Fibroblast of villous mesenchyme (primary cell): Measurements from ENCODE around the gene FABP2. TPM values are rescaled to one million over a fixed set of nuclear protein-coding genes. Genes with fewer than 3 reads are reported as not detected.
A peak's percentile ranks its signal among the peaks of the same experiment; 100 is the strongest.
"Not testable (repeated sequence)": the region's sequence is repeated elsewhere in the genome, so short reads cannot be mapped to it uniquely, and the experiment has no call there.

Source experiments
- DNase-seq: peaks from one replicate; pipeline ENCODE4 v3.0.0-alpha.2; 2010; ENCODE audit warnings: low read depth
- H3K4me3 ChIP-seq: 2 replicates; pipeline ENCODE4 v1.5.1; 2011; ENCODE audit warnings: low read depth, mild to moderate bottlenecking, low read length
- CTCF ChIP-seq: IDR thresholded peaks from 2 replicates; pipeline ENCODE4 v1.5.1; 2012; ENCODE audit warnings: low read depth, mild to moderate bottlenecking, low read length; ENCODE audit not compliant: insufficient read depth
- total RNA-seq: library from RNA; depleted of rRNA; stranded (reverse); fragments of >200 nt; gene quantifications from 2 replicates; pipeline ENCODE4 v1.2.3, GENCODE V29; 2012

Gene FABP2
- not detected in 2 replicates for total RNA-seq

GRCh38 chr4:119321921-119322687 lies at the start of gene FABP2:
FABP2 (minus strand) TSS chr4:119322138; CDS start chr4:119322102, 36 bp downstream.
- no peak within 1 kb of the TSS for H3K4me3 ChIP-seq
- DNase-seq, result no peak
- TF ChIP-seq CTCF, result no peak

GRCh38 chr4:119370951-119371683 lies 49.2 kb upstream of the FABP2 start:
- DNase-seq, result peak; percentile 21
- not testable (repeated sequence) for H3K4me3 ChIP-seq

- not testable (repeated sequence) for H3K4me3 ChIP-seq
- peak; percentile 28 for DNase-seq
These were observed 48.5 kb upstream of the FABP2 start for GRCh38 chr4:119370392-119370791.

GRCh38 chr4:119366802-119367201 lies 44.9 kb upstream of the FABP2 start:
- not testable (repeated sequence) for H3K4me3 ChIP-seq

DNA sequence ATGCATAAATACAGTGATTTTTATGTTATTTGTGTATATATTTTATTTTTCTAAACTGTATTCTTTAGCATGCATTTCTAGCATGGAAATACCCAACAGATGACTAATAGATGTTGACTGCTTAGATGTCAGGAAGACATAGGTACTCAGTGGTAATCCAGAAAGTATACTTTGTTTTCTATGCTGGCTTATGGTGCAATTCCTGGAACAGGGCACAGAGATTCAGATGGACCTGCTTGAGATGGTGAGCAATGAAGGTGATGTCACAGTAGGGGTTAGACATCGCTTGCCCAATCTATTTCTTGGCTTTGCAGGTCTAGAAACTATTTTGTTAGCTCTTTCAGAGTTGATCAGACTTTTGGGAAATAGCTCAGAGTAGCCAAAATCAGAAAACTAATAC lies 42.3 kb upstream of the FABP2 start:
- DNase-seq, H3K4me3 ChIP-seq: not testable (repeated sequence)

More at GRCh38 chr4:119366802-119367201, 44.9 kb upstream of the FABP2 start:
- DNase-seq, result not testable (repeated sequence)

GRCh38 chr4:119363372-119363771 lies 41.4 kb upstream of the FABP2 start:
- H3K4me3 ChIP-seq, DNase-seq: not testable (repeated sequence)

DNA sequence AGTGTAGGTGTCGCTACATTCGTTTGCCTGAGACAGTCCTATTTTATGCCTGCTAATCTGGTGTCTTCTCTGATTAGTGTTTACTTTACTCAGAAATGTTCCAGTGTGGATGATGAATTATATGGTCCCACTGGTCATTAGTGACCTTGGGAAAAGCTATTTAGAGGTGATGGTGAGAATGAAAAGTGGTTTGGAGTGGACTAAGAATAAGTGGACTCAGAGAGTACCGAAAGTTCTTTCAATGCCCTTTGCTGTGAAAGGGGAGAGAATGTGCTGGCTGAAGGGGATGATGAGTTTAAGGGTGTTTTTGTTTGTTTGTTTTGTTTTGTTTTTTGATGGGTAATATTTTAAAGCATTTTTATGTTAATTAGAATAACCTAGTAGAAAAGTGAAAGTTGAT lies 40.5 kb upstream of the FABP2 start:
- not testable (repeated sequence) for H3K4me3 ChIP-seq, DNase-seq

DNA sequence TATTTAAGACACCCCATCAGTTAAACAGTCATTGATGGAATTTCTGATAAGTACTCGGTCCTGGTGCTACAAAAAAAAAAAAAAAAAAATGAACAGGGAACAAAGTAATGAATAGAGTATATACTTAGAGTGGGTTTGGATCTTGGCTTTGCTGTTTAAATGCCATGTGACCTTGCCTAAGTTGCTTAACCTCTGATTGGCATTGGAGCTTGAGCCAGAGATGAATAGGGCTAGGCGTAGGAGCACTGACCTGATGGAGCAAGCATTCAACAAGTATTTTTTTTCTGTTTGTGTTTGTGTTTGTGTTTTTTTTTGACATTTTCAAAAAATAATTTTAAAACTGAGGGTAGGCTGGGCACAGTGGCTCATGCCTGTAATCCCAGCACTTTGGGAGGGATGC lies 37.9 kb upstream of the FABP2 start:
- not testable (repeated sequence) for H3K4me3 ChIP-seq, DNase-seq

- DNase-seq, H3K4me3 ChIP-seq: not testable (repeated sequence)
These were observed 34.9 kb upstream of the FABP2 start for GRCh38 chr4:119356796-119357195.

DNA sequence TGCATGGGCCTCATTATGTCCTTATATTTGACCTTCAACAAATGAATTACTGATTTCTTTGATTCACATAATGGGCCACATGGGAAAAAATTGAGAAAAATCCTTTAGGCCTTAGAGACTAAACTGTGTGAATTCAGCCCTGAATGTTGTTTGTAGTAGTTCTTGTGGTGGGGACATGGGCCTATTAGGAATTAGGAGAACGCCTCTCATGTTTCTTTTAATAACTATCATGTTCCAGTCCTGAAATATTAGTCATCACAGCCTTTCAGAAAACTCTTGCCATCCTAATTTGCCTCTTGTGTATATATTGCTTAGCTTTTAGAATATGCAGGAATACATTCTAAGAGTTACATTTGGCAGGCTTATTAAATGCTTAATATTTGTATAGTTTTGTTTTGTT lies 34.1 kb upstream of the FABP2 start:
- H3K4me3 ChIP-seq, DNase-seq: not testable (repeated sequence)

GRCh38 chr4:119353364-119353763 lies 31.4 kb upstream of the FABP2 start:
- DNase-seq, result not testable (repeated sequence)

DNA sequence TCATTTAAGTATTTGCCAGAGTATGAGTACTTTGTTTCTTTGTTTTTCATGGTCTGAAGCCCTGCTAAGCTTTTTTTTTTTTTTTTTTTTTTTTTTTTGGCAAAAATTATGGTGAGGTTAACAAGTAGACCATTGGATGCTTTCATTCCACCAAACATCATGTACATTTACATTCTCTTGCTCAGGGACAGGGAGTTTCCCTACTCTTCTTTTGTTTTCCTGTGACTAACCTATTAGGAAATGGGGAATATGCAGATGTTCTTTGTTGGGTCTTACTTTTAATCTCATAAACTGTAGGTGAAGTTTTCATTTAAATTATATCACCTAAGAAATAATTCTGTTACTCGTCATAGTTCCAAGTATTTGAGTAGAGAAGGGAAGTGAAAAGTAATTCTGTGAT lies 26.2 kb upstream of the FABP2 start:
- not testable (repeated sequence) for H3K4me3 ChIP-seq, DNase-seq

More at GRCh38 chr4:119353364-119353763, 31.4 kb upstream of the FABP2 start:
- not testable (repeated sequence) for H3K4me3 ChIP-seq

DNA sequence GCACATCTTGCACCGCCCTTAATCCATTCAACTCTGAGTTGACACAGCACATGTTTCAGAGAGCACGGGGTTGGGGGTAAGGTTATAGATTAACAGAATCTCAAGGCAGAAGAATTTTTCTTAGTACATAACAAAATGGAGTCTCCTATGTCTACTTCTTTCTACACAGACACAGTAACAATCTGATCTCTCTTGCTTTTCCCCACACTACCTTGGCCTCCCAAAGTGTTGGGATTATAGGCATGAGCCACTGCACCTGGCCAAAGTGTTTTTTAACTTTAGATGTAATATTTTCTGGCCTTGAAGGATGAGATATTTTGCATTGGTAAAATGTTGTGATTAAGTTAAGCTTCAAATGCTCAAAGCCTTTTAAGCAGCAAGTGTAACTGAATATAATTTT lies 21.4 kb upstream of the FABP2 start:
- not testable (repeated sequence) for DNase-seq

DNA sequence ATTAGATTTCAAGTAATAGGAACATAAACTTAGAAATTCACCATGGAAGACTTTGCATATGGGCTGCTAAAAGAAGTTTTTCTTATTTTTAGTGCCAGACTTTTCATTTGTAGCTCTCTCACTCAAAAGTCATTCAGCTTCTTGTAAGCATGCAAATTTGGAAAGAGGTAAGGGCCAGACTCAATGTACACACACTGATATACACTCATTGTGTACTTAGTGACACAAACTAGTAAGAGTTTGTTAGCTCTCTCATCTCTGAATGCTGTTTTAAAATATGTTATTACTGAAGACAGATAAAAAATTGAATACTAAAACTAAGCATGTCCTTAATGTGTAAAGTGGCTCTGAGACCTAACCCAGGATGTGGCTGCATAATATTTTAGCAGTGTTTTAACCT lies 18.0 kb upstream of the FABP2 start:
- not testable (repeated sequence) for DNase-seq, H3K4me3 ChIP-seq

More for the DNA sequence above, 21.4 kb upstream of the FABP2 start:
- not testable (repeated sequence) for H3K4me3 ChIP-seq
